K562 (cell line): Measurements from ENCODE around the gene PLEKHF1. TPM values are rescaled to one million over a fixed set of nuclear protein-coding genes. Genes with fewer than 3 reads are reported as not detected.
A peak's percentile ranks its signal among the peaks of the same experiment; 100 is the strongest.

Experiments
- ATAC-seq: fragments of 200-7000 bp; cut with Tn5 transposase; 3 replicates; pipeline ENCODE4 v1.9.1; 2020; ENCODE audit warnings: moderate library complexity
- BruUV-seq: library from RNA; stranded (reverse); fragments of 400-500 nt; replicated peaks from 2 replicates; lab custom pipeline; 2021; lab: Mats Ljungman, UMichigan
- CTCF ChIA-PET: fragments of 300-600 bp; formaldehyde crosslinking; extraction: SDS; loops from one replicate; lab custom pipeline; 2021; ENCODE audit warnings: low intra/inter-chr PET ratio; lab: Yijun Ruan, JAX
- POLR2A ChIA-PET: fragments of 300-600, 350-650 bp; sonication (Branson Sonifier 250); formaldehyde crosslinking; extraction: SDS; loops from one replicate; lab custom pipeline; 2021; ENCODE audit warnings: antibody characterized with exemption, inconsistent platforms; lab: Yijun Ruan, JAX
- DNase-seq, 4 experiments: peaks; one replicate each; pipeline versions ENCODE4 v3.0.0 to v3.0.0-alpha.2; 2011 to 2018; ENCODE audit warnings: low spot score in 3 of 4, mixed read lengths in 3 of 4; ENCODE audit errors: extremely low read depth in 1 of 4
- FAIRE-seq: peaks from 2 replicates; lab custom pipeline; 2011; peaks lifted over from hg19 to GRCh38; lab: Jason Lieb, UNC
- H2AFZ ChIP-seq: 2 replicates; pipeline ENCODE4 v1.6.0; 2011; ENCODE audit warnings: low read depth, low read length, control low read depth, inconsistent platforms
- H3K27ac ChIP-seq: fragments of 200-600 bp; 3 replicates; pipeline ENCODE4 v1.8.0; 2011; ENCODE audit warnings: low read depth, mild to moderate bottlenecking, control low read depth, inconsistent platforms, low read length, moderate library complexity, mixed read lengths; ENCODE audit errors: extremely low read depth
- H3K27me3 ChIP-seq, 2 experiments: fragments of 300-600 bp in 1 of 2; 2 replicates in 1 of 2; 3 replicates in 1 of 2; pipeline versions ENCODE4 v1.6.0 to v1.8.0; 2011; ENCODE audit warnings: inconsistent platforms in 2 of 2, low read length in 2 of 2, mild to moderate bottlenecking in 1 of 2, mixed read lengths in 1 of 2, moderate library complexity in 1 of 2; ENCODE audit not compliant: control insufficient read depth in 2 of 2, insufficient read depth in 2 of 2
- H3K36me3 ChIP-seq: fragments of 300-600 bp; 3 replicates; pipeline ENCODE4 v1.8.0; 2011; ENCODE audit warnings: mild to moderate bottlenecking, low read length, inconsistent platforms; ENCODE audit not compliant: control insufficient read depth, insufficient read depth
- H3K4me1 ChIP-seq, 2 experiments: fragments of 200-600 bp in 1 of 2; replicated peaks in 1 of 2; 2 replicates in 1 of 2; 3 replicates in 1 of 2; pipeline versions ENCODE4 v1.5.1 to v1.8.0; 2011; ENCODE audit warnings: inconsistent platforms in 2 of 2, low read length in 2 of 2, mild to moderate bottlenecking in 1 of 2, mixed read lengths in 1 of 2, moderate library complexity in 1 of 2; ENCODE audit not compliant: control insufficient read depth in 2 of 2, insufficient read depth in 2 of 2
- H3K4me2 ChIP-seq: 2 replicates; pipeline ENCODE4 v1.6.1; 2011; ENCODE audit warnings: low read length, control low read depth, inconsistent platforms, mixed read lengths; ENCODE audit not compliant: insufficient read depth
- H3K4me3 ChIP-seq: fragments of 200-600 bp; sonication (generic), shearing (Covaris generic); 2 replicates; pipeline ENCODE4 v1.5.1; 2016; ENCODE audit warnings: control low read depth, inconsistent platforms
- H3K79me2 ChIP-seq: fragments of 200-600 bp; 3 replicates; pipeline ENCODE4 v1.8.0; 2011; ENCODE audit warnings: low read length, inconsistent platforms; ENCODE audit not compliant: control insufficient read depth, insufficient read depth
- H3K9ac ChIP-seq, 2 experiments: 2 replicates each; pipeline versions ENCODE4 v1.6.0 to v1.6.1; 2011; ENCODE audit warnings: low read depth in 2 of 2, low read length in 2 of 2, control low read depth in 1 of 2, inconsistent platforms in 1 of 2, mild to moderate bottlenecking in 1 of 2, mixed read lengths in 1 of 2; ENCODE audit not compliant: insufficient read depth in 1 of 2
- H3K9me1 ChIP-seq: one replicate; pipeline ENCODE4 v1.6.0; 2011; ENCODE audit warnings: inconsistent platforms, mild to moderate bottlenecking, low read length, moderate library complexity; ENCODE audit not compliant: control insufficient read depth, insufficient read depth
- H3K9me3 ChIP-seq: replicated peaks from 2 replicates; pipeline ENCODE4 v1.5.1; 2011; ENCODE audit warnings: low read depth, low read length, inconsistent platforms; ENCODE audit not compliant: control insufficient read depth, insufficient read depth
- H4K20me1 ChIP-seq: replicated peaks from 2 replicates; pipeline ENCODE4 v1.6.1; 2011; ENCODE audit warnings: low read length, inconsistent platforms, mixed read lengths; ENCODE audit not compliant: control insufficient read depth, insufficient read depth
- BRCA1 ChIP-seq, 2 experiments: fragments of 450-650 bp in 1 of 2; sonication (generic) in 1 of 2; formaldehyde crosslinking in 1 of 2; IDR thresholded peaks; 2 replicates each; pipeline versions ENCODE4 v1.5.0 to v1.6.1; 2017 to 2020; ENCODE audit warnings: mild to moderate bottlenecking in 1 of 2, missing genetic modification reagents in 1 of 2
- HMG20B ChIP-seq: fragments of 250-450 bp; sonication (Bioruptor Pico); IDR thresholded peaks from 2 replicates; pipeline ENCODE4 v1.5.0; 2021; ENCODE audit warnings: mild to moderate bottlenecking
- HNRNPLL ChIP-seq: fragments of 200-400 bp; formaldehyde crosslinking; IDR thresholded peaks from 2 replicates; pipeline ENCODE4 v1.6.1; 2017; ENCODE audit warnings: low read length, low read depth, mild to moderate bottlenecking; ENCODE audit not compliant: poor library complexity, severe bottlenecking
- NFE2 ChIP-seq: IDR thresholded peaks from 2 replicates; pipeline ENCODE4 v1.6.1; 2014; ENCODE audit warnings: antibody characterized with exemption, low read depth
- NFYB ChIP-seq: IDR thresholded peaks from 2 replicates; pipeline ENCODE4 v1.6.1; 2011; ENCODE audit warnings: mild to moderate bottlenecking, moderate library complexity; ENCODE audit not compliant: insufficient read length; ENCODE audit errors: extremely low read depth
- NR3C1 ChIP-seq: sonication (generic); formaldehyde crosslinking; IDR thresholded peaks from 2 replicates; pipeline ENCODE4 v1.8.1; 2022; ENCODE audit warnings: missing genetic modification reagents
- PHF21A ChIP-seq: fragments of 450-650 bp; IDR thresholded peaks from 2 replicates; pipeline ENCODE4 v1.6.1; 2017; ENCODE audit warnings: low read depth, borderline replicate concordance
- SETDB1 ChIP-seq: IDR thresholded peaks from one replicate; pipeline ENCODE4 v1.6.1; 2012; ENCODE audit warnings: low read length, control low read depth, inconsistent platforms
- TCF3 ChIP-seq: sonication (generic); formaldehyde crosslinking; IDR thresholded peaks from 2 replicates; pipeline ENCODE4 v1.4.0; 2020; ENCODE audit warnings: mild to moderate bottlenecking, missing genetic modification reagents
- TOE1 ChIP-seq, 2 experiments: fragments of 450-650 bp in 1 of 2; sonication (generic) in 1 of 2; formaldehyde crosslinking in 1 of 2; IDR thresholded peaks; 2 replicates each; pipeline versions ENCODE4 v1.7.1 to v1.8.0; 2016 to 2022; ENCODE audit warnings: borderline replicate concordance in 2 of 2, mild to moderate bottlenecking in 2 of 2, antibody characterized with exemption in 1 of 2, inconsistent platforms in 1 of 2, low read depth in 1 of 2, missing genetic modification reagents in 1 of 2, moderate library complexity in 1 of 2
- TSHZ1 ChIP-seq: fragments of 250-450 bp; sonication (Bioruptor Pico); IDR thresholded peaks from 2 replicates; pipeline ENCODE4 v1.4.0; 2020; ENCODE audit warnings: mild to moderate bottlenecking, moderate library complexity
- YY1 ChIP-seq, 3 experiments: IDR thresholded peaks; 2 replicates each; pipeline ENCODE4 v1.6.1; 2011; ENCODE audit warnings: low read length in 2 of 3, mild to moderate bottlenecking in 2 of 3, moderate library complexity in 2 of 3, borderline replicate concordance in 1 of 3, control low read depth in 1 of 3, low read depth in 1 of 3; ENCODE audit not compliant: insufficient read depth in 3 of 3, insufficient replicate concordance in 2 of 3, control insufficient read depth in 1 of 3, insufficient read length in 1 of 3; ENCODE audit errors: extremely low read depth in 1 of 3
- ZBTB7A ChIP-seq: IDR thresholded peaks from 2 replicates; pipeline ENCODE4 v1.6.1; 2011; ENCODE audit warnings: low read depth, mild to moderate bottlenecking, low read length, moderate library complexity, borderline replicate concordance; ENCODE audit not compliant: control insufficient read depth
- ZKSCAN8 ChIP-seq: fragments of 200-800 bp; sonication (Bioruptor generic); IDR thresholded peaks from 2 replicates; pipeline ENCODE4 v1.6.1; 2016; ENCODE audit warnings: missing genetic modification characterization, missing compliant biosample characterization
- ZNF699 ChIP-seq: fragments of 250-450 bp; sonication (Bioruptor Pico); IDR thresholded peaks from 2 replicates; pipeline ENCODE4 v1.8.0; 2021; ENCODE audit warnings: mild to moderate bottlenecking, moderate library complexity; ENCODE audit not compliant: insufficient replicate concordance
- ZSCAN29 ChIP-seq: fragments of 450-650 bp; IDR thresholded peaks from 2 replicates; pipeline ENCODE4 v1.6.1; 2017
- ZZZ3 ChIP-seq: fragments of 450-650 bp; IDR thresholded peaks from 2 replicates; pipeline ENCODE4 v1.6.1; 2016; ENCODE audit warnings: antibody characterized with exemption, mild to moderate bottlenecking, moderate library complexity
- WGBS: fragments of 100-300 bp; shearing (Covaris generic); methylation state at CpG from one replicate; pipeline ENCODE4 v1.1.6; 2016; ENCODE audit warnings: low coverage, mixed read lengths; ENCODE audit not compliant: insufficient coverage; ENCODE audit errors: missing lambda C conversion rate; 5-methylcytosine and 5-hydroxymethylcytosine counted together
- in situ Hi-C: fragments of 300-500 bp; cut with MboI; formaldehyde crosslinking; loops from 4 replicates; pipeline ENCODE4 v1.15.0; 2018; ENCODE audit warnings: inconsistent platforms, mixed read lengths
- intact Hi-C: fragments of 100-400 bp; cut with micrococcal nuclease; formaldehyde crosslinking; loops from 2 replicates; pipeline ENCODE4 v1.14.2; 2022
- polyA plus RNA-seq, 8 experiments: library from polyadenylated mRNA; depleted of rRNA in 4 of 8; stranded (reverse) in 5 of 8; unstranded in 3 of 8; fragments of >200 nt; fragmentation: Nextera tagmentation in 2 of 8; fragmentation: Illumina TruSeq in 1 of 8; extraction: Ambion mirVana in 2 of 8; extraction: Trizol in 1 of 8; gene quantifications; 2 replicates each; pipeline versions ENCODE4 v1.2.1 to v1.2.3, GENCODE V29; 2011 to 2014; ENCODE audit warnings: inconsistent platforms in 1 of 8, missing spikeins in 1 of 8
- total RNA-seq, 7 experiments: library from RNA; depleted of rRNA in 6 of 7; stranded (reverse); fragments of >200 nt in 6 of 7; fragmentation: Illumina TruSeq in 2 of 7; extraction: Trizol in 2 of 7; gene quantifications; 2 replicates each; pipeline versions ENCODE4 v1.2.1 to v1.2.3, GENCODE V29; 2011 to 2021; ENCODE audit warnings: low replicate concordance in 1 of 7

Gene PLEKHF1
- total and polyA plus RNA-seq, 9 of the 15 experiments (the other 6 are each of a cell fraction or from before 2014, with no cell fraction given), result 0.07 to 13.4 (median 3.9) TPM; not detected in 1

- WGBS, result 33% methylated on average over 18 of the region's 18 CpGs
- Histone ChIP-seq H3K4me1 (peaks cover 13 to 29% of the 10 kb centered on the region in 2 experiments; a peak in 4 of 5 replicates), H4K20me1 (no peaks in the 10 kb centered on the region), H3K27me3 (no peaks in the 10 kb centered on the region), H3K36me3 (no peaks in the 10 kb centered on the region), H3K9ac (peak overlapping the region in 1 of 2 experiments; percentile 63; a peak in 2 of 4 replicates), H3K9me1 (no peaks in the 10 kb centered on the region), H3K4me3 (no peak overlapping the region), H3K9me3 (peaks cover 6% of the 10 kb centered on the region; the same call in 1 of the 2 replicates), H3K27ac (peak overlapping the region; percentile 79), H3K4me2 (peak overlapping the region; percentile 72), H3K79me2 (no peaks in the 10 kb centered on the region), H2AFZ (peak overlapping the region; percentile 89)
- ChIA-PET POLR2A (interaction anchor here (1.0 to 1.3 kb wide), 2 partner anchors 22 to 28 kb away, joined by 3 read pairs; no protein-coding TSS in a partner anchor), CTCF (interaction anchor here (0.5 to 1.2 kb wide), 3 partner anchors 77 to 1545 kb away, joined by 3 to 5 read pairs (median 4); no protein-coding TSS in a partner anchor)
- peak in 2 of 4 experiments; percentile 40 to 83 for DNase-seq
- intact Hi-C loops (loop anchor here (1.0 to 2.0 kb wide), 2 partner anchors 17 to 23 kb away; partner anchors contain the start of gene PLEKHF1), in situ Hi-C loops (no loop called here)
- peak; percentile 87 for FAIRE-seq
- TSS peak; percentile 93 for BruUV-seq
- peak; percentile 66 for ATAC-seq
- no peak for TF ChIP-seq TOE1 (IDR thresholded peaks at IDR 0.05; ENCODE audit: borderline replicate concordance)
- TF ChIP-seq TOE1 (CRISPR knock-in tag; IDR thresholded peaks at IDR 0.05; ENCODE audit: borderline replicate concordance, low read depth), result no peak
- TF ChIP-seq TCF3 (CRISPR knock-in tag), result no peak
- no peak for TF ChIP-seq ZZZ3
- TF ChIP-seq NFYB, result no peak
- no peak for TF ChIP-seq HMG20B (CRISPR knock-in tag)
- no peak for TF ChIP-seq YY1 (IDR thresholded peaks at IDR 0.05; ENCODE audit: borderline replicate concordance in 1 of 3, control insufficient read depth in 1 of 3, extremely low read depth in 1 of 3, insufficient read depth in 3 of 3, insufficient read length in 1 of 3, insufficient replicate concordance in 2 of 3, low read depth in 1 of 3, low read length in 2 of 3)
- TF ChIP-seq NR3C1, result no peak
- no peak for TF ChIP-seq HNRNPLL
- TF ChIP-seq BRCA1 (IDR thresholded peaks at IDR 0.05), result no peak
- no peak for TF ChIP-seq BRCA1 (CRISPR knock-in tag; IDR thresholded peaks at IDR 0.05)
- no peak for TF ChIP-seq ZBTB7A
- TF ChIP-seq ZNF699 (CRISPR knock-in tag), result no peak
- TF ChIP-seq NFE2, result peak; percentile 99
- no peak for TF ChIP-seq PHF21A
- no peak for TF ChIP-seq SETDB1
- TF ChIP-seq ZKSCAN8 (CRISPR knock-in tag), result no peak
- TF ChIP-seq ZSCAN29, result no peak
- no peak for TF ChIP-seq TSHZ1 (CRISPR knock-in tag)
Observed at GRCh38 chr19:29687897-29688728, 22.9 kb downstream of the PLEKHF1 start.
